ENCODE data around the gene GAS2.
"Not testable (repeated sequence)": the region's sequence is repeated elsewhere in the genome, so short reads cannot be mapped to it uniquely, and the experiment has no call there.

Gene GAS2

DNA sequence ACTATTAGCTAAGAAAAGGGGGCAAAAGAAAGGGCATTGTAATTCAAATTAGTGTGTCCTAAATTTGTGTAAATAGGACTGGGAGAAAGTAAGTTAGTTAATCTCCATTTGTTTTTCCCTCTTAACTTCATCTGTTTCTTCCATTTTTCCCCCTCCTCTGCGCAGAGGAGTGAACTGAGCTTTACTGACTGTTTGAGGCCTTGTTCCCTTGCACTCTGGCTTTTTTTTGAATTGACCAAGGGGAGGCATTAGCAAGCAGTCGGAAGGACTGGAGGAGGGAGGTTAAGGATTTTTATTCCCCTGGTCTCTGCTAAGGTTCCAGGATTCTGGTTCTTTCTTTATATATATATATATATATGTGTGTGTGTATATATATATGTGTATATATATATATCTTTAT is 25.5 kb upstream of the GAS2 start:
- H3K27me3 ChIP-seq (ENCODE audit: control insufficient read depth, insufficient read depth, low read length, poor library complexity, severe bottlenecking): no peaks in the 10 kb centered on the region
- H3K36me3 ChIP-seq (ENCODE audit: control insufficient read depth, insufficient read depth, low read length): no peaks in the 10 kb centered on the region
- peaks cover 7% of the 10 kb centered on the region for H3K4me1 ChIP-seq (ENCODE audit: control insufficient read depth, insufficient read depth, low read length)
- H3K27ac ChIP-seq (ENCODE audit: insufficient read depth, low read depth, low read length, poor library complexity, severe bottlenecking): no peak overlapping the region
- H3K9me3 ChIP-seq (ENCODE audit: control insufficient read depth, low read length): no peaks in the 10 kb centered on the region
- no peak overlapping the region for H3K4me3 ChIP-seq (ENCODE audit: insufficient read depth, low read depth, low read length)
- 18% methylated on average over 2 of the region's 2 CpGs; no CpG with 5 or more reads in 1 of the 2 experiments for WGBS, 2 experiments

DNA sequence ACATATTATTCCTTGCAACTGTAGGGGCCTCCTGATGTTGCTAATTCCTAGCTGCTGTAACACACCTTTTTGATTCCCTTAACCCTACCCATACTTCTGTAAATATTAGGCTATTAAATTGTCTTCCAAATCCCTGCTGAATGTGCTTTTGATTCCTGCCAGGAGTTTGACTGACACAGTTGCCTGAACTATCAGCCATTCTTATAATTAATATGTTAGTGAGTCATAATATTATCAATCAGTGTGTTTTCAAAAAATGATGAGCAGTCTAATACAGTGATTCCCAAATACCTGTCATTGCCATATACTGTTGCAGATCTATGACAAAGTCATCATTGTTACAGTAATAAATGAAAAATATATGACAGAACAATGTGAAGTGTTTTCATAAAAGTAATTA is 24.9 kb upstream of the GAS2 start:
- peaks cover 3% of the 10 kb centered on the region for H3K4me1 ChIP-seq (ENCODE audit: control insufficient read depth, insufficient read depth, low read length)
- H3K9me3 ChIP-seq (ENCODE audit: control insufficient read depth, low read length): no peaks in the 10 kb centered on the region
- no peaks in the 10 kb centered on the region for H3K27me3 ChIP-seq (ENCODE audit: control insufficient read depth, insufficient read depth, low read length, poor library complexity, severe bottlenecking)
- H3K27ac ChIP-seq (ENCODE audit: insufficient read depth, low read depth, low read length, poor library complexity, severe bottlenecking): no peak overlapping the region
- no peaks in the 10 kb centered on the region for H3K36me3 ChIP-seq (ENCODE audit: control insufficient read depth, insufficient read depth, low read length)
- no peak overlapping the region for H3K4me3 ChIP-seq (ENCODE audit: insufficient read depth, low read depth, low read length)

DNA sequence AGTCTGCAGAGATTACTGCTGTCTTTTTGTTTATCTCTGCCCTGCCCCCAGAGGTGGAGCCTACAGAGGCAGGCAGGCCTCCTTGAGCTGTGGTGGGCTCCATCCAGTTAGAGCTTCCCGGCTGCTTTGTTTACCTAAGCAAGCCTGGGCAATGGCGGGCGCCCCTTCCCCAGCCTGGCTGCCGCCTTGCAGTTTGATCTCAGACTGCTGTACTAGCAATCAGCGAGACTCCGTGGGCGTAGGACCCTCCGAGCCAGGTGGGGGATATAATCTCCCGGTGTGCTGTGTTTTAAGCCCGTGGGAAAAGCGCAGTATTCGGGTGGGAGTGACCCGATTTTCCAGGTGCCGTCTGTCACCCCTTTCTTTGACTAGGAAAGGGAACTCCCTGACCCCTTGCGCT is 14.1 kb upstream of the GAS2 start:
- WGBS, 2 experiments: 73 to 75% methylated on average over 15 of the region's 15 CpGs
- not testable (repeated sequence) for H3K4me3 ChIP-seq (ENCODE audit: insufficient read depth, low read depth, low read length)

DNA sequence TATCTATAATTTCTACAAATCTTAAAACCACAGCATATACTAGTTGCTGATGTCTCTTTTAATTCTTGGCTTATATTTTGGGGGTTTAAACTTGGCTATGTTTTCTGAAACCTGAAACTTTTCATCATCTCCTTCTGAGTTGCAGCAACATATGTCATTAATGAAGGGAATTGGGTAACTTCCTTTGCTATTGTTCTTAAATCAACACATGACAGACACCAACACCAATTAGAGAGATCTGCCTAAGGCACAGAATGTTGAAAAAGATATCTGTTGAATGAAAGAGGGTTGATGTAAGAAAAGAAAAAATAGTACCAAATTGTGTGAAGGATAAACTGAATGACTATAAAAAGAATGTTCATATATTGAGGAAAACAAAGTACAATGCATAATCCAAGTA is 10.3 kb upstream of the GAS2 start:
- Histone ChIP-seq H3K27me3 (ENCODE audit: control insufficient read depth, insufficient read depth, low read length, poor library complexity, severe bottlenecking) (no peaks in the 10 kb centered on the region), H3K4me1 (ENCODE audit: control insufficient read depth, insufficient read depth, low read length) (no peaks in the 10 kb centered on the region), H3K27ac (ENCODE audit: insufficient read depth, low read depth, low read length, poor library complexity, severe bottlenecking) (no peak overlapping the region)

More for the DNA sequence above, 14.1 kb upstream of the GAS2 start:
- H3K27ac ChIP-seq (ENCODE audit: insufficient read depth, low read depth, low read length, poor library complexity, severe bottlenecking); H3K9me3 ChIP-seq (ENCODE audit: control insufficient read depth, low read length); H3K36me3 ChIP-seq (ENCODE audit: control insufficient read depth, insufficient read depth, low read length); H3K27me3 ChIP-seq (ENCODE audit: control insufficient read depth, insufficient read depth, low read length, poor library complexity, severe bottlenecking); H3K4me1 ChIP-seq (ENCODE audit: control insufficient read depth, insufficient read depth, low read length): not testable (repeated sequence)

DNA sequence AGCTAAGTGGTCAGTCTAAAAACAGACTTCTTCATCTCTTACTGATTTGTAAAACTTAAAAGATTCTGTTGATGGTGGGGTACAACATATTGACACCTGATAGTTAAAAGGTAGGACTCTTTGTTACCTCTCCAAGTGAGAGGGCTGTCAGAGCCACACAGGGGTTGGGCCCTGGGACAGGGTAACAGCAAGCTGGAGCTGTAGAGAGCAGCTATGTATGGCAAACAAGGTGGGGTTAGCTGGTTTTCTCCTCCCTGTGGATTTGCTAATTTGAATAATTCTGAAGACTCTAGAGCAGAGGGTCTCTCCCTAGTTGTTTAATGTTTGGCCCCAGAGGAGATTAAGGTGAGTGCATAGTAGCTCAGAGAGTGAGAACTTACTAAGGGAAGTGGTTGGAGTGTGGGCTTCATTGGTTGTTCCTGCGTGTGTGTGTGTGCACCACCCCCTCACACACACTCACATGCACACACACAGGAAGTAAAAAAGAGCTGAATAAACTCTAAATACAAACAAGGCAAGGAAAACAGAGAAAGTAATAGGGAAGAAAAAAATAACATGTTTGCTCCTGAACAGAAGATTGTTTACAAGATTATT is 9.2 kb upstream of the GAS2 start:
- Histone ChIP-seq H3K36me3 (ENCODE audit: control insufficient read depth, insufficient read depth, low read length) (no peaks in the 10 kb centered on the region), H3K27ac (ENCODE audit: insufficient read depth, low read depth, low read length, poor library complexity, severe bottlenecking) (no peak overlapping the region), H3K4me1 (ENCODE audit: control insufficient read depth, insufficient read depth, low read length) (no peaks in the 10 kb centered on the region), H3K4me3 (ENCODE audit: insufficient read depth, low read depth, low read length) (no peak overlapping the region), H3K27me3 (ENCODE audit: control insufficient read depth, insufficient read depth, low read length, poor library complexity, severe bottlenecking) (no peaks in the 10 kb centered on the region), H3K9me3 (ENCODE audit: control insufficient read depth, low read length) (no peaks in the 10 kb centered on the region)
- WGBS, 2 experiments: no CpG with 5 or more reads among the region's 1 CpG

More for the DNA sequence above, 10.3 kb upstream of the GAS2 start:
- H3K36me3 ChIP-seq (ENCODE audit: control insufficient read depth, insufficient read depth, low read length): no peaks in the 10 kb centered on the region
- H3K9me3 ChIP-seq (ENCODE audit: control insufficient read depth, low read length): no peaks in the 10 kb centered on the region
- H3K4me3 ChIP-seq (ENCODE audit: insufficient read depth, low read depth, low read length): no peak overlapping the region

DNA sequence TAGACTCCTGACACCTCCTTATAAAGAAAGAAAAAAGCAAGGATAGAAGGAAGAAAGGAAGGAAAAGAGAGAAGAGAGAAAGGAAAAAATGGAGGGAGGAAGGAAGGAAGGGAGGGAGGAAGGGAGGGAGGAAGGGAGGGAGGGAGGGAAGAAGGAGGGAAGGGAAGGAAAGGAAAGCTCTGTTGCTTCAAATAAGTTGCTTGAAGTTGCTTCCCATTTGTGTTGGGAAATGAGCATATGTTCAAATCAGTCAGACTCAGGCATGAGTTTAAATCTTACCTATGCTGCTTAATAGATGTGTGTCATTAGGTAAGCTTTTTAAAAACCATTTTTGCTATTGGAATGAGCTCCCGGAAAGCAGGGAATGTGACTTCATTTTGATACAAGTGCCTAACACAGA is 6.6 kb upstream of the GAS2 start:
- no peaks in the 10 kb centered on the region for H3K36me3 ChIP-seq (ENCODE audit: control insufficient read depth, insufficient read depth, low read length)
- H3K9me3 ChIP-seq (ENCODE audit: control insufficient read depth, low read length): no peaks in the 10 kb centered on the region
- no peak overlapping the region for H3K27ac ChIP-seq (ENCODE audit: insufficient read depth, low read depth, low read length, poor library complexity, severe bottlenecking)
- H3K27me3 ChIP-seq (ENCODE audit: control insufficient read depth, insufficient read depth, low read length, poor library complexity, severe bottlenecking): no peaks in the 10 kb centered on the region
- no peaks in the 10 kb centered on the region for H3K4me1 ChIP-seq (ENCODE audit: control insufficient read depth, insufficient read depth, low read length)
- H3K4me3 ChIP-seq (ENCODE audit: insufficient read depth, low read depth, low read length): no peak overlapping the region
- 89 to 92% methylated on average over 1 of the region's 1 CpG for WGBS, 2 experiments

DNA sequence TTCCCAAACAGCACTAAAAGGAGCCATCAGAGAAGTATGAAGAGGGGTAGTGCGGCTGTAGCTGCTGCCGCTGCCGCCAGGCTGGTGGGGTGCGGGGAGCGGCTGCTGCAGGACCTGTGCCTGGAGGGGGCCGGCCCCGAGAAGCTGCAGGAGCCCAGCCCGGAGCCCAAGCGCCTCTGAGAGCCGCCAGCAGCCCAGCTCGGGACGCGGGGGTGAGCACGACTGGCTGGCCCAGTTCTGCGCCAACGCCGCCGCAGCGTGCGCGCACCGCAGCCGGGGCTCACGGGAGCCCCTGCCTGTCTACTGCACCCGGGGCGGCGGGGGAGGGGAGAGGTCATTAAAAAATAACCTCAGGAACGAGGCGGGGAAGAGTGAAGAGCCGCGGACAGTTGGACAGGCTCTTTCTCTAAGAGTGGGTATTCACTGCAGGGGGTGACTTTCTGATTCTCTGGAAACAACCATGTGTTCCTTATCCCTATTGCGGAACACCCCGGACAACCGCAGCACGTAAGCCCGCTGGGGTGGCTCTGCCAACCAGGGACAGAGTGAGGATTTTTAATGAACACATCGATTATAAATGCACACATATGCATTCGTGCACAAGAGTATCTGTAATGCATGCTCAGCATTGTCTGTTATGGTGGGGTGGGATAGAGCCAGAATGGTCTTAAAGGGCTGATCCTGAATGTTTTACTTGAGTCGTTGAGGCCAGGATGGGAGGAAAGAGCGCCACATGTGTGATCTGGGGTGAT is 453 bp downstream of the GAS2 start:
- Histone ChIP-seq H3K27me3 (ENCODE audit: control insufficient read depth, insufficient read depth, low read length, poor library complexity, severe bottlenecking) (peaks cover 18% of the 10 kb centered on the region), H3K4me1 (ENCODE audit: control insufficient read depth, insufficient read depth, low read length) (peaks cover 5% of the 10 kb centered on the region), H3K9me3 (ENCODE audit: control insufficient read depth, low read length) (no peaks in the 10 kb centered on the region), H3K36me3 (ENCODE audit: control insufficient read depth, insufficient read depth, low read length) (no peaks in the 10 kb centered on the region), H3K4me3 (ENCODE audit: insufficient read depth, low read depth, low read length) (peak overlapping the region; percentile 52), H3K27ac (ENCODE audit: insufficient read depth, low read depth, low read length, poor library complexity, severe bottlenecking) (no peak overlapping the region)
- 9 to 11% methylated on average over 40 of the region's 40 CpGs for WGBS, 2 experiments

DNA sequence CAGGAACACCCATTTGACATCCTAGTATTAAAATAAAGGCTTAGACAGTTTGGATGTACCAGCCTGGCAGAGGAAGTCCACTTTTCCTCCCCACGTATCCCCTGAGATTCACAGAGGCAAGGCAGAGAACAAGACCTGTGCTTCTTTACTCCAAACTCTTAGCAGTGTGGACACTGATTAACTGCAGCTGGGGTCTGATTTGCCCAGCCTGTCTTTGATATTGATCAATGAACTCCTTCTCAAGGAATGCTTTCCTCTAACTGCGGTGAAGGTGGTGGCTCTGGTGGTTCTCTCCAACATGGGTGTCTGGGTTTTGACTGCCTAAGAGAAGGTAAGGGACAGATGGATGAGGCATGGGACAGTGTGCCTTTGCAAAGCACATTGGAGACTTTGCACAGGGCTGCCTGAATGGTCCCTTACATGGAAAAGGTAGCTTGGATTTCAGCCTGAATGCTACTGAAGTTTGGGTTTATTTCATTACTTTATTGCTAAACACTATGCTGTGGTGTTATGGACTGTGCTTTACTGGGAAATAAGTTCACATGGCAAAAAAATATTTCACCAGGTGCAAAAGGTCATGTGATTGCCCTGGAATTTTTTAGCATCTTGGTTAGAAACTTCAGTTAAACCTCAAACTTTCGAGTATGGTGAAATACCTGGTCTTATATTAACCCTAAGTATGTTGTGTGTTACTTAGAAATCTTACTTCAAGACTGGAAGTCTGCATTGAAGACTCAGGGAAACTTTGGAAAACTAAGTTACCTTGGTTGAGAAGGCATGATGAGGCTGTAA is 1.8 kb downstream of the GAS2 start:
- 86 to 92% methylated on average over 3 of the region's 3 CpGs for WGBS, 2 experiments
- peaks cover 5% of the 10 kb centered on the region for H3K4me1 ChIP-seq (ENCODE audit: control insufficient read depth, insufficient read depth, low read length)
- no peaks in the 10 kb centered on the region for H3K9me3 ChIP-seq (ENCODE audit: control insufficient read depth, low read length)
- no peaks in the 10 kb centered on the region for H3K36me3 ChIP-seq (ENCODE audit: control insufficient read depth, insufficient read depth, low read length)
- H3K27ac ChIP-seq (ENCODE audit: insufficient read depth, low read depth, low read length, poor library complexity, severe bottlenecking): no peak overlapping the region
- peaks cover 18% of the 10 kb centered on the region for H3K27me3 ChIP-seq (ENCODE audit: control insufficient read depth, insufficient read depth, low read length, poor library complexity, severe bottlenecking)
- H3K4me3 ChIP-seq (ENCODE audit: insufficient read depth, low read depth, low read length): no peak overlapping the region

DNA sequence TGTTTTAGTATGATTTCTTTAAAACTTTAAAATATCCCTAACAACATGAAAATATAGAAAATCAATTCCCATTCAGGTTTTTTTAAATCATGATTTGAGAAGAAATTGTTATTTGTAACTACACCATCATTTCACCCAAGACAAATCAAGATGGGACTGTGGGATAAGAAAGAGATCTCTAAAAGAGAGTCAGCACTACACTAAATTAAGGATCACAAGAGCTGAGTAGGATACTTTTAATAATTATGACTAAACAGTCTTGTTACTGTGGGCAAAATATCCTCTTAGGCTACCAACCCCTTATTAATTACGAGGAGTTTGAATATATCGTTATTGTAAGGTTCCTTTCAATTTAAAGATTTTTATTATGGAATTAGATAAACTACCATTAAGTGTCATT is 3.0 kb downstream of the GAS2 start:
- H3K4me3 ChIP-seq (ENCODE audit: insufficient read depth, low read depth, low read length): no peak overlapping the region
- H3K9me3 ChIP-seq (ENCODE audit: control insufficient read depth, low read length): no peaks in the 10 kb centered on the region
- H3K36me3 ChIP-seq (ENCODE audit: control insufficient read depth, insufficient read depth, low read length): no peaks in the 10 kb centered on the region
- peaks cover 18% of the 10 kb centered on the region for H3K27me3 ChIP-seq (ENCODE audit: control insufficient read depth, insufficient read depth, low read length, poor library complexity, severe bottlenecking)
- H3K4me1 ChIP-seq (ENCODE audit: control insufficient read depth, insufficient read depth, low read length): peaks cover 5% of the 10 kb centered on the region
- H3K27ac ChIP-seq (ENCODE audit: insufficient read depth, low read depth, low read length, poor library complexity, severe bottlenecking): no peak overlapping the region
- 100% methylated on average over 2 of the region's 2 CpGs; no CpG with 5 or more reads in 1 of the 2 experiments for WGBS, 2 experiments

DNA sequence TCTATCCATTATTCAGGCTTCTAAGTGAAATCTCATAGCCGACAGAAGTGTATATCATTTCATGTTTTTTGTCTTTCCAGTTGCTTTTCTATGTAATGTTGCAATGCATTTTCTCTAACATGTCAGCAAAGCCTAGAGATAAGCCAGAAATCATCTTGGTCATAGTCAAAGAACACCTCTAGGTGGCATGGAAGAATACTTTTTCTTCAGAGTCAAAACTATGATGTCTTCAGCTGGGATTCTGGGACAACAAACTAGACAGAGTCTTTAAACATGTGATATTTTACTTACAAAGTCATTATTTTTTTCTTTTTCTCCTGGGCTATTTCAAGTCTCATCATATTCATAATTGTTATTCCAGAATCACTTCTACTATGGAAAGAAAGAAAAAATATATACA is 4.4 kb downstream of the GAS2 start:
- no peak overlapping the region for H3K27ac ChIP-seq (ENCODE audit: insufficient read depth, low read depth, low read length, poor library complexity, severe bottlenecking)
- H3K4me3 ChIP-seq (ENCODE audit: insufficient read depth, low read depth, low read length): no peak overlapping the region
- no peaks in the 10 kb centered on the region for H3K9me3 ChIP-seq (ENCODE audit: control insufficient read depth, low read length)
- no peaks in the 10 kb centered on the region for H3K36me3 ChIP-seq (ENCODE audit: control insufficient read depth, insufficient read depth, low read length)
- 75 to 82% methylated on average over 1 of the region's 1 CpG for WGBS, 2 experiments
- H3K4me1 ChIP-seq (ENCODE audit: control insufficient read depth, insufficient read depth, low read length): peaks cover 5% of the 10 kb centered on the region
- peaks cover 14% of the 10 kb centered on the region for H3K27me3 ChIP-seq (ENCODE audit: control insufficient read depth, insufficient read depth, low read length, poor library complexity, severe bottlenecking)

All from ectodermal cell (in vitro differentiated cells).